ENCODE measurements around the gene COX10.

GRCh38 chr17:14161419-14161818 lies 92.1 kb downstream of the COX10 start:
- TF ChIP-seq EZH2 (IDR thresholded peaks at IDR 0.05) (no peak), POLR2AphosphoS5 (IDR thresholded peaks at IDR 0.05; ENCODE audit: borderline replicate concordance, low read depth, low read length) (no peak), FOXP2 (optimal IDR thresholded peaks at IDR 0.05; ENCODE audit: control extremely low read depth, extremely low read length, insufficient read depth) (no peak)

Data from SK-N-MC (cell line).